HepG2 (cell line): ENCODE results near the gene KIAA1217.

Experiments
- CREM ChIP-seq, 2 experiments: sonication (generic) in 1 of 2; formaldehyde crosslinking in 1 of 2; IDR thresholded peaks; 2 replicates each; pipeline versions ENCODE4 v1.4.0 to v1.6.1; 2016 to 2020; ENCODE audit warnings: antibody characterized with exemption in 1 of 2, mild to moderate bottlenecking in 1 of 2, missing genetic modification reagents in 1 of 2
- DPF2 ChIP-seq: sonication (generic); formaldehyde crosslinking; IDR thresholded peaks from 2 replicates; pipeline ENCODE4 v1.4.0; 2020; ENCODE audit warnings: mild to moderate bottlenecking, low read depth, missing genetic modification reagents, borderline replicate concordance
- NCOA1 ChIP-seq: sonication (generic); formaldehyde crosslinking; IDR thresholded peaks from 2 replicates; pipeline ENCODE4 v1.9.0; 2021; ENCODE audit warnings: missing genetic modification reagents
- PRDM4 ChIP-seq: sonication (generic); formaldehyde crosslinking; IDR thresholded peaks from 2 replicates; pipeline ENCODE4 v1.9.0; 2021; ENCODE audit warnings: missing genetic modification reagents, borderline replicate concordance
- RBFOX2 ChIP-seq: fragments of 200-400 bp; formaldehyde crosslinking; IDR thresholded peaks from 2 replicates; pipeline ENCODE4 v1.6.1; 2017; ENCODE audit warnings: low read depth, mild to moderate bottlenecking, low read length
- ZNF10 ChIP-seq: sonication (generic); formaldehyde crosslinking; IDR thresholded peaks from 2 replicates; pipeline ENCODE4 v1.4.0; 2020; ENCODE audit warnings: mild to moderate bottlenecking, low read depth, missing genetic modification reagents, borderline replicate concordance
- TF ChIP-seq, protein P1 (sequence below): sonication (generic); formaldehyde crosslinking; IDR thresholded peaks from 2 replicates; pipeline ENCODE4 v1.4.0; 2020; ENCODE audit warnings: missing genetic modification reagents
- TF ChIP-seq, protein P2 (sequence below): sonication (generic); formaldehyde crosslinking; IDR thresholded peaks from 2 replicates; pipeline ENCODE4 v1.4.0; 2020; ENCODE audit warnings: mild to moderate bottlenecking, missing genetic modification reagents

DNA sequence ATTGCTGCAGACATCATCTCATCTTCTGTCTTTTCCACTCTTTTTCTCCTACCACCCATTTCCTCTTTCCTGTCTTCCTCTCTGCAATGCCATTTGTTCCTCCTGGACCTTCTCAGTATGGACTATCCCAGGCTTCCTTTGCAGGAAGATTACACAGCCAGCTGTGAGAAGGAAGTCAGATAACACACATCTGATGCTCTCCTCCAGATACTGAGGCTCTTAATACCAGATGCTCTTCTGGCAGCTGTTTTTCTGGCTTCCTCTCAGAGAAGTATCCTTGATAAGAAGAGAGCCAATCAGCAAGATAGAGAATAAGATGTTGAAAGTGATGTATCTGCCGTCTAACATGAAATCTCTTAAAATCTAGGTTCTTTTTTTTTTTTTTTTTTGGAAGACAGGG, 14.4 kb downstream of the KIAA1217 start:
- TF ChIP-seq CREM (IDR thresholded peaks at IDR 0.05) (no peak), CREM (CRISPR knock-in tag; IDR thresholded peaks at IDR 0.05) (no peak), DPF2 (CRISPR knock-in tag) (no peak), RBFOX2 (no peak), ZNF10 (CRISPR knock-in tag) (no peak), PRDM4 (CRISPR knock-in tag) (no peak), NCOA1 (no peak)
- TF ChIP-seq, protein P1, sequence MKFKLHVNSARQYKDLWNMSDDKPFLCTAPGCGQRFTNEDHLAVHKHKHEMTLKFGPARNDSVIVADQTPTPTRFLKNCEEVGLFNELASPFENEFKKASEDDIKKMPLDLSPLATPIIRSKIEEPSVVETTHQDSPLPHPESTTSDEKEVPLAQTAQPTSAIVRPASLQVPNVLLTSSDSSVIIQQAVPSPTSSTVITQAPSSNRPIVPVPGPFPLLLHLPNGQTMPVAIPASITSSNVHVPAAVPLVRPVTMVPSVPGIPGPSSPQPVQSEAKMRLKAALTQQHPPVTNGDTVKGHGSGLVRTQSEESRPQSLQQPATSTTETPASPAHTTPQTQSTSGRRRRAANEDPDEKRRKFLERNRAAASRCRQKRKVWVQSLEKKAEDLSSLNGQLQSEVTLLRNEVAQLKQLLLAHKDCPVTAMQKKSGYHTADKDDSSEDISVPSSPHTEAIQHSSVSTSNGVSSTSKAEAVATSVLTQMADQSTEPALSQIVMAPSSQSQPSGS (CRISPR knock-in tag) = no peak
- TF ChIP-seq, protein P2, sequence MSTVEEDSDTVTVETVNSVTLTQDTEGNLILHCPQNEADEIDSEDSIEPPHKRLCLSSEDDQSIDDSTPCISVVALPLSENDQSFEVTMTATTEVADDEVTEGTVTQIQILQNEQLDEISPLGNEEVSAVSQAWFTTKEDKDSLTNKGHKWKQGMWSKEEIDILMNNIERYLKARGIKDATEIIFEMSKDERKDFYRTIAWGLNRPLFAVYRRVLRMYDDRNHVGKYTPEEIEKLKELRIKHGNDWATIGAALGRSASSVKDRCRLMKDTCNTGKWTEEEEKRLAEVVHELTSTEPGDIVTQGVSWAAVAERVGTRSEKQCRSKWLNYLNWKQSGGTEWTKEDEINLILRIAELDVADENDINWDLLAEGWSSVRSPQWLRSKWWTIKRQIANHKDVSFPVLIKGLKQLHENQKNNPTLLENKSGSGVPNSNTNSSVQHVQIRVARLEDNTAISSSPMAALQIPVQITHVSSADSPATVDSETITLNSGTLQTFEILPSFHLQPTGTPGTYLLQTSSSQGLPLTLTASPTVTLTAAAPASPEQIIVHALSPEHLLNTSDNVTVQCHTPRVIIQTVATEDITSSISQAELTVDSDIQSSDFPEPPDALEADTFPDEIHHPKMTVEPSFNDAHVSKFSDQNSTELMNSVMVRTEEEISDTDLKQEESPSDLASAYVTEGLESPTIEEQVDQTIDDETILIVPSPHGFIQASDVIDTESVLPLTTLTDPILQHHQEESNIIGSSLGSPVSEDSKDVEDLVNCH (CRISPR knock-in tag) = no peak
